Stimulated activated CD8-positive, alpha-beta memory T cell treated with anti-CD3 and anti-CD28 coated beads, Interleukin-7, amount 100 ng/mL, for 48 hours (primary cell): ENCODE measurements around the gene TMEM213.

Experiments
- DNase-seq, 2 donors: peaks; one replicate each; pipeline ENCODE4 v3.0.0-alpha.2; 2020; ENCODE audit warnings: low read depth in 1 of 2; ENCODE audit errors: extremely low read depth in 1 of 2

Gene TMEM213, protein sequence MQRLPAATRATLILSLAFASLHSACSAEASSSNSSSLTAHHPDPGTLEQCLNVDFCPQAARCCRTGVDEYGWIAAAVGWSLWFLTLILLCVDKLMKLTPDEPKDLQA

DNA sequence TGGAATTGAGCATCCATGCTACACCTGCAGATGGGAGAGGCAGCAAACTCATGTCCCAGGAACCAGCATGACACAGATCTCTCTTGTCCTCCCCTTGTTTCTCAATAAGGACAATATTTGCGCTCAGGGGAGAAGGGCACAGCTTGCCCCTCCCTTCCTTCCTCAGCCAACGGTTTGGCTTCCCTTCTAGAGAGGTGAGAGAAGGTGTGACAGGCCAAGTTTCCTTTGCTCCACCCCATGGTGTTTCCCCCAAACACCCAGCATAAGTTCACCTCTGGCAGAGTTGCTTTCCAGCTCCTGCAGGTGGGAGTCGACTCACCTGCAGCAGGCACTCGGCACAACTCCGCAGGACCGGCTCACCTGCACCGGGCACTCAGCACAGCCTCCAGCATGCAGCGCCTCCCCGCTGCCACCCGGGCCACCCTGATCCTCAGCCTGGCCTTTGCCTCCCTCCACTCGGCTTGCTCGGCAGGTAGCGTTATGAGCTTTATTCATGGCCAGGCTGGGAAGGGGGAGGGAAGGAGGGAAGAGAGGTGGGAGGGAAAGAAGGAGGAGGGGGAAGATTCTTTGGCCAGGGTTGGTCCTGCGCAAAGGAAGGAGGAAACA is at the start of gene TMEM213, which contains the start of gene ATP6V0A4:
TSS of gene TMEM213 (plus strand) at position 280 of the 606 bp plus-strand sequence. CDS start at position 391, 111 bp downstream.
TSS of gene ATP6V0A4 (minus strand) at position 482 of the 606 bp plus-strand sequence. CDS start 26,949 bp downstream, outside the sequence.
- DNase-seq = no peak

DNA sequence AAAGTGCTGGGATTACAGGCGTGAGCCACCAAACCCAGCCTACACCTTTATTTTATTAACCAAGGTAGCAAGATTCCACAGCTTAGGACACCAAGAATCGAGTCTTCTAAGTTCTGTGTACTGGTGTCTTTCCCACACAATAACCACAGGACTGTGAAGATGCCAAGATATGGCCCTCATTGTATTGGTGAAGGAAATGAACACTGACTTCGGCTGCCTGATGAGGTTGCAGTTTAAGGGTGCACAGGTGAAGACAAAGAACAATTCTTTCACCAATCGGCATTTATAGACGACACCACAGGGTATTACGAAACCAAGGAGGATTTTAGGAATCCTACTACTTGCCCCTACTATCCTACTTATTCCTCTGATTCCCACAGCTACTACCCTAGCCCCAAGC is 49.1 kb upstream of the TMEM213 start:
- DNase-seq = no peak

DNA sequence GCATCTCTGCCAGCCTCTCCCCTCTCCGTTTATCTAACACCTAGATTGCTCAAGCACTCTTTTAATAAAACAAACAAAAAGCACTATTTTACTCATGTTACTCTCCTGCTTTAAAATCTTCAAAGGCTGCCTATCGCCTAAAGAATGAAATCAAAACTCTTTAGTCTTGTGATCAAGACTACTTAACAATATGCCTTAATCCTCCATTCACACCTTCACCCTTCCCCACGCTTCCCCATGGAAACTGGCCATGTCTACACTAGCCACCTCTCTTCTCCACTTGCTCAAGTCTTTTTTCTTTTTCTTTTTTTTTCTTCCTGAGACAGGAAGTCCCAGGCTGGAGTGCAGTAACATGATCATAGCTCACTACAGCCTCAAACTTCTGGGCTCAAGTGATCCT is 47.8 kb upstream of the TMEM213 start:
- no peak for DNase-seq

DNA sequence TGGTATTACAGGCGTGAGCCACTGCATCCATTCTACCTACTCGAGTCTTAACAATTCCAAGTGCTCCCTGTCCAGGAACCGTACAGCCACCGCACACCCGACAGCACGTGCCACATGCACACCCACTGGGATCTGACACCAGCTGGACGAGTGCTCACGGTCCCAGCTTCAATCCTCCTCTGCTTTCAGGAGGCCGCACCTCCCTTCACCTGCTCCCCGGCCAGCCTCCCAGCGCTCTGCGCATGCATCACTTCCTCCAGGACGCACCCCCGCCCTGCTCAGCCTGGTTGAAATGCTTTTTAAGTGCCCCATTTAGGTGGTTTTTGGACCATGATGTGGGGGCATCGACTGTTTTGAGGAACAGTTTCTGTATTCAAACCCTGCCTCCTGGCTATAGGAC is 47.3 kb upstream of the TMEM213 start:
- no peak for DNase-seq

DNA sequence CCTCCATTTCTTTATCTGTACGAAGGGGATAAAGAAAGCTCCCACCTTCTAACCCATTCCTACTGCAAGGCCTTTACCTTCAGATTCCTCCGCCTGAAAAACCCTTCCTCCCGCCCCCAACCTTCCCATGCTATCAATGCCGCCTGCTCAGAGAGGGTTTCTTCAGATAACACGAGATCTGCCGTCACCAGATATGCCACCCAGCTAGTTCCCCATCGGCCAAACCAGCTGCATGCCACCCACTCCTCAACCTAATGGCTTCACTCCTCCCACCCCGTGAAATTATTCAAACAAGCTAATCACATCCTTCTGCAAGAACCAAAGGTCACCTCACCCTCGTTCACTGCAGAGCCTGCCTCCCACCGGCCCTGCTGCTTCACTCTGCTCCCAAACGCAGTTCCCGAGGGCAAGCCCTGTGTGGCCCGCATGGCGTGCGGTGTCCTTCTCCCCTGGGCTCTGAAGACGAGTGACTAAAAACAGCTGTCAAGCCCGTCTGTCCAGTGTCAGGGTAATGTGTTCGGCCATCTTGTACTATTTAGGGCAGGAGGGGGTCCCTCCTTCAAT is 46.8 kb upstream of the TMEM213 start:
- DNase-seq = no peak

DNA sequence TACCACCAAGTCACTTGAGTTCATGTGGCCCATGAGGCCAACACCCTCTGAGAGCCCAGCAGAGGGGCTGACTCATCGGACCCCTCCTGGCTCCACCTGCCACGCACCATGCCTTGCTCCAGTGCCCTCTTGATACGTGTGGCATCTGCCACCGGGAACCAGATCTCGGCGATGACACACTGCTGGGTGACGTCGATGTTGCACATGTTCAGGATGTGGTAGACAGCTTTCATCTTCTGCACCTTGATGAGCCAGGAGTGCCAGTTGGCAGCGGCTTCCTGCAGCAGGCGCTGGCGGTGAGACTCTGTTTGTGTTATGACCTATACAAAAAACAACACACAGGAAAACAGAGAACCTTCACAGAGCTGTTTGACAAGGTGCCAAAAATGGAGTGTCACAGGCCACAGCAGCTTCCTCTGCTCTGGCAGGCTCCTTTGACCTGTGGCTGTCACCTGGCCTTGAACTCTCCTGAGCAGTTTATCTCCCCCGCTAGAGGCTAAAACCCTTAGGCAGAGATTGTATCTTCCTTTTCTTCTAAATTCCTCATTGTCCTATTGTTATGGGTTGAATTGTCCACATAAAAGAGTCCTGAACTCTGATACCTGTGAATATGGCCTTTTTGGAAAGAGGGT is 45.2 kb upstream of the TMEM213 start:
- peak; percentile 63 to 93 for DNase-seq

DNA sequence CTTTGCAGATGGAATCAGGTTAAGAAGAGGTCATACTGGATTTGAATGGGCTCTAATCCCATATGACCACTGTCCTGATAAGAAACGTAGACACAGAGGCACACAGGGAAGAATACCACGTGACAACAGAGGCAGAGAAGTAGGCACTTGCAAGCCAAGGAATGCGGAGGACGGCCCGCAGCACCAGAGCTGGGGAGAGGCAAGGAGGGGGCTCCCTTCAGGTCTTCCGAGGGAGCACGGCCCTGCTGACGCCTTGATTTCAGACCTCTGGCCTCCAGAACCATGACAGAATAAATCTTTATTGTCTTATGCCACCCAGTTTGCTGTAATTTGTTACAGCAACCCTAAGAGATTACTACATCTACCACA is 44.7 kb upstream of the TMEM213 start:
- no peak for DNase-seq

DNA sequence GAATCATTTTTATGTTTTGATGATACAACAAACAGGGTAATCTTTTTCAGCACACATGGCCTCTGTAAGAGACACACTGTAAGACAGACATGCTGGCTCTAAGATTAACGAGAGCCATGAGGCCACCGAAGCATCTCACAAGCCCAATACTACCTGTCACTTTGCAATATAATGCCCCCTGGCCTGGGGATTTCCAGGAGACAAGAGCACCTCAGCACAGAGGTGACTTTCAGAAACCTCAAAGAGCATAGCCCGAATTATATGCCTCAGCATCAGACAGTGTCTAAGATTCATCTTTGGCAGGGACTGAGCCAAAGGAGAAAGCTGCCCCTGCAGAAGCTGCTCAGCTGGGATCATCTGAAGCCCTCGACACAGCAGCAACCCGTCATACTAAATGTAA is 44.2 kb upstream of the TMEM213 start:
- no peak for DNase-seq

DNA sequence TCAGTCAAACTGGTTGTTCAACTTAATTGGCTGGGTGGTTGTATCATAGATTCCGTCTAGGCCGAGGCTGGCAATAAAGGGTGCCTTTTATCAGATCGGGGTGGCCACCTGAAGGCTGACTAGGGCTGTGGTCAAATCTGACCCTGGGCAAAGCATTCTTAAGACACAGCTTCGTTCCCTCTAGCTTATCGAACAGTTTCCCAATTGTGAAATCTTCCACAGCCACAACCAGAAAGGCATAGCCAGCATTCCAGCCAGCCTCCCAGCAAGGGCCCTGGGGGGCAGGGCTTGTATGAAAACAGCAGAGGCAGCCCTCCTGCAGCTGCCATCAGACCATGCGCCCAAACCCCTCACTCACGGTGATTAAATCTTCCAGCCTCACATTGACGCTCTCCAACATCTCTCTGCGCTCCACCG is 42.5 kb upstream of the TMEM213 start:
- no peak for DNase-seq

DNA sequence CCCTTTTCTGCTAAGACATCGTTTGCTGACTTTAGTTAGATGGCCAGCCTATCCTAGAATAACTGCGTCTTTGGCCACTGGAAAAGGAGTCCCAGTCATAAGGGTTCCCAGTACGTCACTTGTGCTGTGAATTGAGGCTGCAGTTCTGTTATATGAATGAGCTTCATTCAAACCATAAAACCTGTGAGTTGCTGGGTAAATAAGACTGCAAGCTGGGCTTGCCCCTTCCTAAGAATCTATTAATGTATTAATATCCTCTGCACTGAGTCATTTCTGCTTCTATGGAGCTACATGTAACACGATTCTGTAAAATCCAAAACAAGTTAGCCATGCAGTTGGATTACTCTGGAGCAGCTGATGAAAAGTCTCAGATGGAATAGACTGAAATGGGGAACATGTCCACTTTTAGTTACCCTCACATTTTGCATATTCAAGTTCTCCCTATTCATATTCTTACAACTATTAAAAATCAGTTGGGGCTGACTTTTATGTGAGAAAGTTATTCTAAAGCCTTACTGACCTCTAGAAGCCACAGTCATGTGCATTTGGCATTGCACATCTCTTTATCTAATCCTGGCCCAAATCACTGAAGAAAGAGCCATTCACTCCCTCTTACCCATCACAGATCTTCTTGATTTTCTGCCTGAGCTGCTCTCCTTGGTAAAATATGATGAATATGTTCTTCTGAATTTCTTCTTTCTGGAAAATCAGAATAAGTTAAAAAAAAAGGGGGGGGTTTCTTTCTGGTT is 41.8 kb upstream of the TMEM213 start:
- DNase-seq = no peak

DNA sequence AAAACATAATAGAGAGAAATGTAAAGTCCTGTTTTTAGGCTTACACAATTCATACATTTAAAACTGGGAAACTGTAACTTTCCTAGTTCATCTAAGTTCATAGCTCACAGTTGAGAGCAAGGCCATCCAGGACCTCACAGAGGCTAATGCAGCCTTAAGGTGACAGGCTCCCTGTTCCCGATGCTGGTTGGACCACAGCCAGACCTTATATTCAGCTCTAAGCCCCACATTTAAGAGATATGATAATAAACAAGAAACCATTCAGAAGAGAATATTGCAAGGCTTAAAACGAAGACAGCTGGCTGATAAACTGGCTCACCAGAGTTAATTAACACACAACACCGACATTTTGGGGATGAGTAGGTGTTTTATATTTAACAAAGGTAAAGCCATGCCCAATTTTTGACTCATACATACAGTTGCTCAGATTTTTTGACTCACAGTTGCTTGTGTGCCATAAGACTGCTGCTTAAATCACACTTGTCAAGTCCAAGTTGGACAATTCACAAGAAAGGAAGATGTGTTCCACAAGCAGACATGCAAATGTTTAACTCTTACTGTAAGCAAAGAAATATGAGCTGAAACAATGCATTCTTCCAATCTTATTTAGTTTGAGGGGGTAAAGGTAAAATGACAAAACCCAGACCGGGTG is 41.1 kb upstream of the TMEM213 start:
- DNase-seq = no peak

DNA sequence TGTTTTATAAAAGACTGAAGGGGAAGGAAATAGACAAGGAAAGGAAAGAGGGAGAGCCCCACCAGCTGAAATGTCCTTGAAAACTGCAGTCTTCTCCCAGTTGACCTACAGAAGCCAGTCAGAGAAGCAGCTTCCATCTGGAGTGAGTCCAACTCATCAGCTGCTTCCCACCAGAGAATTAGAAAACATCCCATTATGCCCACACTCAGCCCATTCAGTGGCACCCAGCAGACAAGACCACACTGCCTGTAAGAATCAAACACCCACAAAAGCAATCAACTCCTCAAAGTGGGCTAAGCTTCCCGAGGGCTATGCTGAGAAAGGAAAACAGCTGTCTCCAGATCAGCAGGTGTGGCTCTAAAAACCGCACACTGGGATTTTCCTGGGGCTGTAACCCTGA is 29.6 kb upstream of the TMEM213 start:
- no peak for DNase-seq

DNA sequence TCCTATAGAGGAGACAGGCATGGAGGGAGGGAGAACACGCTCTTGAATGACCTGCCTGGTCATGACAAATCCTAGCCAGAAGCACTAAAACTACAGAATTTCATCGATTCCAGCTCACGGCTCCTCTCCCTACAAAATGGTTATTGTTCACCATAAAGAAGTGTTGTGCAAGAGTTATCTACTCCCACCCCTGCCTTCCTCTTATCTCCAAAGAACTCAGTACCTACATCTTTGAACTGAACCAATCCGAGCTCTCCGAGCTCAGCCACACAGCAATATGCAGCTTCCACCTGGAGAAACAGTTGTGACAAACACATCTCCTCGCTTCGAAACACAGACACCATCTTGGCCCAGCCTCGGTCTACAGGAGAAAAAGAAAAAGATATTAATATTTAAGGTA is 26.9 kb upstream of the TMEM213 start:
- DNase-seq = no peak

DNA sequence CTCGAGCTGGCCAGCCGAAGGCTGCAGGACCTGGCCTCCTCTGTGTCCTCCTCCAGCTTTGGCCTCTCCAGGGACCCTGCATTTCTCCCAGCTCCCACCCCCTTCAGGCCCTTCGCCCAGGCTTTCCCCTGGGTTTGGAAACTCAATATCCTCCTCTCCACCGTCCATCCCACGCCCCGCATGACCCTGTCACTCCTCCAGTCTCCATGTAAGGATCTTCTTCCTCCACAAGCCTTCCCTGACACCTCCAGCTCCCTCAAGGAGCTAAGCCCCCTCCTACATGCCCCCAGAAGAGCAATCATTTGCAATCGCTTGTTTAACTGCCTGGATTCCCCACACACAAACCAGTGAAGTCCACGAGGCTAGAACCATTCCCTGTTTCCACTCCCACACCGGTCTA is 24.6 kb upstream of the TMEM213 start:
- no peak for DNase-seq

DNA sequence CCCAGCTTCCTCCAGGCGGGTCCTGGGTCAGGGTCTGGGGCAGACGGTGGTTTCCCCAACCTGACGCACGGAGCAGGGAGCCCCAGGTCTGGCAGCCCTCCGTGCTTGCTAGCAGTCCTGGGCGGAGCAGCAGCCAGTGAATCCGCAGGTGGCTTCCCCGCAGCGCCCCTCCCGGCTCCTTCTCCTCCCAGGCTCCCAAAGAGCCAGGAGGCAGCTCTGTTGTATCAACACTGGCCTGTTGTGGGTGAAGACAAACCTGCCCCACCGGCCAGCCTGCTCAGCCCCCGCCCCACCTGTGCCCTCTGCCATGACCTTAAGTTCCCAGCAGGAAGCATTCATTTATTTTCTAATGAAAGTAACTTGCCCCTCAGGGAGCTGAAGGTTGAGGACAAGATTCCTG is 24.0 kb upstream of the TMEM213 start:
- DNase-seq = no peak

DNA sequence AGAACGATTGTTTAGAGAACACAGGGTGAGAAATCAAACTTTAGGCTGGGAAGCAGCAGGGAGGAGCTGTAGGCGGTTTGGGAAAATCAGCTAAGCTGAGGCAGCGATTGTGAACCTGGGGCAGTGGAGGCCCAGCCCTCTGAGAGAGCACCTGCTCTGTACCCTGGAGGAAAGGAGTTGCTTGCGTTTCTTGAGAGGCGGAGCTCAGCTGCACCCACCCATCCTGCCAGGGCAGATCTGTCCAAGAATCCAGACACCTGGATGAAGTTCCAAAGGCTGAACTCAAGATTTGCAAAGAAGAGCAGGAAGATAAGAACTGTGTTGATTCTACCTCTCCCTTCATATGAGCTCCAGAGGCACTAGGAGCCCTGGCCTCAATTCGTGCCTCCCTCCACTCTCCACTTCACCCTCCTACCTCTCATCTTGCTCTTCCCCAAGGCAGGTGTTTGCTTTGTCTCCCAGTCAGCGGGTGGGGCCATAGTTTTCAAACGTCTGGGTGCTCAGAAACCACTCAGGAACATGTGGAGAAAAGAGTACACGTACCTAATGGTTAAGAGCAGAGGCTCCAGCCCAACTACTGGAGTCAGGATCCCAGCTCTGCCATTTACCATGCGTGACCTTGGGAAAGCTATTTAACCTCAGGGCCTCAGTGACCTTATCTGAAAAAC is 21.5 kb upstream of the TMEM213 start:
- DNase-seq = no peak

DNA sequence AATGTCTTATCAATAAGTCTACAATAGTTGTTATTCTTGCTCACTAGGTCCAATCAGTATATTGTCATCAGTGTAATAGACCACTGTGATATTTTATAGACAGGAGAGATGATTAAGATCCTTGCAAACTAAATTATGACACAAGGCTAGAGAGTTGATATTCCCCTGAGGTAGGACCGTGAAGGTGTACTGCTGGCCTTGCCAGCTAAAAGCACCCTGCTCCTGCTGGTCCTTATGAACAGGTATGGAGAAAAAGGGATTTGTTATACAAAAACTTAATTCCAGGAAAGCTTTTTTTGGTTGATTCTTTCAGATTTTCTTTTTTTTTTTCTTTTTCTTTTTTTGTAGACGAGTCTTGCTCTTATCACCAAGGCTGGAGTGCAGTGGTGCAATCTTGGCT is 16.8 kb upstream of the TMEM213 start:
- no peak for DNase-seq

DNA sequence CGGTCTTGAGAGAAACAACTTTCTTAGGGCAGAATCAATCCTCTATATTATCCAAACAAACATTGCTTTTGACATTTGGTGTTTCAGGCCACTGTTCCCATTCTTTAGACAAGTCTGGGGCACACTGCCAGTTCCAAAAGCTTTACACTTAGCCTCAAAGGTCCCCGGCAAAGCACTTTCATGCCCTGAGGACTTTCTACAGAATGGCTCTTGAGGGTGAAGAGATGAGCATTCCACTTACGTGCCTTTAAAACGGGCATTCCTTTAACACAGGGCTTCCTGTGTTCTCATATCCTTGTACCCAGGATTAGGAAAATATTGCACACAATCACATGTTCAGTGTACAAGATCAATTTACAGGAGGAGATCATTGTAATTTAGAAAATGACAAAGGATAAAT is 13.1 kb upstream of the TMEM213 start:
- DNase-seq = no peak

DNA sequence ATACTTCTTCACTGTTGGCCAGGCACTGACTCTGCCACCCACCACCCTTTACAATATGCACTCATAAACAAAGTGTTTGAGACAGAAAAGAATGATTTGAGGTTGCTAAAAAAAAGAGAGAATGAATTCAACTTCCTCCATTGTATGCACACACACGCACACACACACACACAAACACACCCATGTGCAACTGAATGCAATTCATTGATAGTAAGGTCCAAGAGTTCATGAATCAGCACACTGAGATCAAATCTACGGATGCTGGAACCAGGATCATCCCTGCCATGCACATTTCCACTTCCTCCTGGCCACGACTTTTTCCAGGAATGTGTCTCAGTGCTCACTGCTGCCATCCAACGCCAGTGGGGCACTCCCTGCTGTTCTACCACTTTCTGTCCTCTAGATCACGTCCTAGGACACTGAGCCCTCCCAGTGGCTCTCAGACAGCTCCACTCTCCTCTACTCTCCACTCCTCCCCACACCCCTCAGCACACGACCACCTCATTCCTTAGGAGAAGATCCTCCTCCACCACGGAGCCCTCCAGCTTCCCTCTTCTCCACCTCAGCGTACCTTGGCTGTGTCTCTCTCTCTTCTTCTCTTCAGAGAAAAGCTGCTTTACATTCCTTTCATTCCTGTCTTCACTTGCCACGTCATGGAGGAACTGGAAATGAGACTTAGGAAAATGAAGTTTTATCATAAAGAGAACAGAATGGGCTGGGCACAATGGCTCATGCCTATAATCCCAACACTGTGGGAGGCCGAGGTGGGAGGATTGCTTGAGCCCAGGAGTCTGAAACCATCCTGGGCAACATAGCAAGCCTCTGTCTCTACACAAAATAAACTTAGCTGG is 12.0 kb upstream of the TMEM213 start:
- no peak for DNase-seq
